Adrenal gland (tissue), 5 donors: ENCODE data around the gene DELE1.

Source experiments
- CTCF ChIP-seq, 6 experiments: fragments of 450-650 bp in 4 of 6; fragments of 200-600 bp in 2 of 6; sonication (generic) in 1 of 6; IDR thresholded peaks; 1 replicate in 5 of 6; 2 replicates in 1 of 6; pipeline versions ENCODE4 v1.5.1 to v1.8.0; 2016 to 2021; ENCODE audit warnings: antibody characterized with exemption in 6 of 6, mild to moderate bottlenecking in 2 of 6, moderate library complexity in 1 of 6
- POLR2A ChIP-seq, 2 donors: fragments of 450-650 bp; IDR thresholded peaks; one replicate each; pipeline ENCODE4 v1.6.1; 2017; ENCODE audit warnings: antibody characterized with exemption in 2 of 2, mild to moderate bottlenecking in 2 of 2, moderate library complexity in 1 of 2
- donor health status: DM: no; HTN: no; CAD: no.

GRCh38 chr5:141929398-141930058 is 5.9 kb downstream of the DELE1 start:
- no peak for TF ChIP-seq CTCF (IDR thresholded peaks at IDR 0.05)
- TF ChIP-seq POLR2A (IDR thresholded peaks at IDR 0.05): no peak
